HUES6 (cell line): Measurements from ENCODE around the gene GET4.
"Not testable (repeated sequence)": the region's sequence is repeated elsewhere in the genome, so short reads cannot be mapped to it uniquely, and the experiment has no call there.

Experiments
- H3K27ac ChIP-seq: 2 replicates; pipeline ENCODE4 v1.7.0; 2013; ENCODE audit warnings: low read depth, mild to moderate bottlenecking, low read length, inconsistent platforms
- H3K27me3 ChIP-seq: 2 replicates; pipeline ENCODE4 v1.6.1; 2013; ENCODE audit warnings: low read length; ENCODE audit not compliant: control insufficient read depth, insufficient read depth
- H3K36me3 ChIP-seq: 2 replicates; pipeline ENCODE4 v1.6.1; 2013; ENCODE audit warnings: low read length; ENCODE audit not compliant: control insufficient read depth, insufficient read depth
- H3K4me1 ChIP-seq: 2 replicates; pipeline ENCODE4 v1.6.1; 2013; ENCODE audit warnings: low read length; ENCODE audit not compliant: control insufficient read depth, insufficient read depth
- H3K4me3 ChIP-seq: 2 replicates; pipeline ENCODE4 v1.5.1; 2013; ENCODE audit warnings: low read depth, low read length
- H3K9ac ChIP-seq: one replicate; pipeline ENCODE4 v1.6.1; 2013; ENCODE audit warnings: mild to moderate bottlenecking, low read length
- H3K9me3 ChIP-seq: 2 replicates; pipeline ENCODE4 v1.6.1; 2013; ENCODE audit warnings: low read depth, low read length; ENCODE audit not compliant: control insufficient read depth, insufficient read depth

Gene GET4

DNA sequence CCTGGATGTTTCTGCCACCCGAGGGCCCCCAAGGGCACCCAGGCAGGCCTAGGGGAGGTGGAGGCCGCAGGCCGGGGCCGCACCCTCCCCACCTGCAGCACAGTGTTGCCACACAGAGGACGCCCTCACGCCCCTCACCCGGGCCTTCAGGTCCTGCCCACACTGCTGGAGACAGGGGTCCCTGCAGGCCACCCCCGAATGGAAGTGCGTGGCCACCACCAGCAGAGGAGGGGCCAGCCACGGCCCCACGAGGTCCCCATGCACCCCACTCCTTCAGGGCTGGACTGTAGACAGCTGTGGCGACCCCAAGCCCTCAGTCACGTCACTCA is 42.7 kb downstream of the GET4 start:
- H3K4me3 ChIP-seq = no peak overlapping the region
- H3K27ac ChIP-seq = no peak overlapping the region
- peaks cover 10% of the 10 kb centered on the region; the same call in 1 of the 2 replicates for H3K4me1 ChIP-seq

DNA sequence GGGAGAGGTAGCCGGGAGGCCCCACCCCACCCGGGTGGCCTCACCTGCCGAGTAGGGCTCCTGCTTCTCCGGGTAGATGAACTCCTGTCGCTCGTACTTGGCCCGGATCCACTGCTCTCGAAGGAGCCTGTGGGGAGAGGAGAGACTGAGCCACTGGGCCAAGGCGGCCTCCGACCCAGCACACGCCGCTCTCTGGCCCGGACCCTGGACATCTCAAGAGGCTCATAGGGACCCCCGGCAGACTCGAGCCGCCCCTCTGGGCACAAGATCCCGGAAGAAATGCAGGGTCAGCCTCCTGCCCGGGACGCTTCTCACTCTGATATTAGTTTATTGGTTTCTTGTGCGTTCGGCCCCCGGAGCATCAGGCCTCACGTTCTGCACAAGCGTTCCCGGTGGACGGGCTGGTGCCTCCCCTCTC is 43.6 kb downstream of the GET4 start:
- H3K36me3 ChIP-seq = no peaks in the 10 kb centered on the region

More for the DNA sequence above, 42.7 kb downstream of the GET4 start:
- Histone ChIP-seq H3K9me3 (no peaks in the 10 kb centered on the region), H3K9ac (no peak overlapping the region), H3K27me3 (no peaks in the 10 kb centered on the region), H3K36me3 (no peaks in the 10 kb centered on the region)

DNA sequence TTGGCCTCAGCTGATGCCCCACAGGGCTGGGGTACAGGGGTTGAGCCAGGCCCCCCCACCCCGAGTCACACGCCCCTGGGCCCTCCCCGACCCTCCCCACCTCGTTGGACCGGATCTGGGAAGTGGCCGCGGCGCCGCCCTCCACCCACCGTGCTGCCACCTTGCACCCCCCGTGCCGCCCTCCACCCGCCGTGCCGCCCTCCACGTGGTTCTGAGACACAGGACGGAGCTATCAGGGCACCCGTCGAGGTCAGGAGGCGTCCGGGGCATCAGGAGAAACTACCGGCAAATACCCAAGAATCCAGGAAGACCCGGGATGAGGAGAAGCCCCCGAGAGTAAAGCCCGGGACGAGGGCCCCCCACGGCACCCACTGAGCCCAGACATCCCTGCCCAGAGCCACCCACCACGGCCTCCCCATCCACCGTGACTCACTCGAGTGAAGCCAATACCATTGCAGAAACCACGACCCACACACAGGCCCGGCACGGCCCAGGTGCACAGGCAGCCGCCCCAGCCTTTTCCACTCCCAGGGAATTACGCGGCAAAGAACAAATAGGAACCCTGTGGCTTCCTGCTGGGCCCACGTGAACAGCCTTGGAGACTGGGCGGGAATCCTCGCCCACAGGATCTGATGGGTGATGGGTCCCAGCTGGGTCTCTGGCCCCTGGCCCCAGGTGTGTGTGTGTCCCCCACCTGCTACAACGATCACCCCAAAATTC is 44.2 kb downstream of the GET4 start:
- Histone ChIP-seq H3K4me1 (peaks cover 10% of the 10 kb centered on the region; the same call in 1 of the 2 replicates), H3K27ac (no peak overlapping the region), H3K36me3 (no peaks in the 10 kb centered on the region), H3K9me3 (no peaks in the 10 kb centered on the region), H3K9ac (no peak overlapping the region), H3K4me3 (no peak overlapping the region), H3K27me3 (no peaks in the 10 kb centered on the region)

More for the DNA sequence above, 43.6 kb downstream of the GET4 start:
- H3K4me3 ChIP-seq = no peak overlapping the region
- H3K27ac ChIP-seq = no peak overlapping the region
- no peak overlapping the region for H3K9ac ChIP-seq
- no peaks in the 10 kb centered on the region for H3K27me3 ChIP-seq
- H3K4me1 ChIP-seq = peaks cover 10% of the 10 kb centered on the region; the same call in 1 of the 2 replicates
- no peaks in the 10 kb centered on the region for H3K9me3 ChIP-seq

DNA sequence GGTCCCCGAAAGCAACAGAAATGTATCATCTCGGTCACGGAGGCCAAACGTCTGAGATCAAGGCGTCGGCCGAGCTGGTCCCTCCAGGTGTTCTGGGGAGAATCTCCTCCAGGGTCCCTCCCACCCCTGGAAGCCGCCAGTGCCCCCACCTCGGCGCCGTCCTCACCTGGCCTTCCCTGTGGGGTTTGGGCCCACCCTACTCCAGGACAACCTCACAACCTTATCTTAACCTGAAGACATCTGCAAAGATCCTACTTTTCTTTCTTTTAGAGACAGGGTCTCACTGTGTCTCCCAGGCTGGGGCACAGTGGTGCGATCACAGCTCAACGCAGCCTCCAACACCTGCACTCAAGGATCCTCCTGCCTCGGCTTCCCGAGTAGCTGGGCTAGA is 44.7 kb downstream of the GET4 start:
- no peak overlapping the region for H3K27ac ChIP-seq
- peaks cover 10% of the 10 kb centered on the region; the same call in 1 of the 2 replicates for H3K4me1 ChIP-seq

DNA sequence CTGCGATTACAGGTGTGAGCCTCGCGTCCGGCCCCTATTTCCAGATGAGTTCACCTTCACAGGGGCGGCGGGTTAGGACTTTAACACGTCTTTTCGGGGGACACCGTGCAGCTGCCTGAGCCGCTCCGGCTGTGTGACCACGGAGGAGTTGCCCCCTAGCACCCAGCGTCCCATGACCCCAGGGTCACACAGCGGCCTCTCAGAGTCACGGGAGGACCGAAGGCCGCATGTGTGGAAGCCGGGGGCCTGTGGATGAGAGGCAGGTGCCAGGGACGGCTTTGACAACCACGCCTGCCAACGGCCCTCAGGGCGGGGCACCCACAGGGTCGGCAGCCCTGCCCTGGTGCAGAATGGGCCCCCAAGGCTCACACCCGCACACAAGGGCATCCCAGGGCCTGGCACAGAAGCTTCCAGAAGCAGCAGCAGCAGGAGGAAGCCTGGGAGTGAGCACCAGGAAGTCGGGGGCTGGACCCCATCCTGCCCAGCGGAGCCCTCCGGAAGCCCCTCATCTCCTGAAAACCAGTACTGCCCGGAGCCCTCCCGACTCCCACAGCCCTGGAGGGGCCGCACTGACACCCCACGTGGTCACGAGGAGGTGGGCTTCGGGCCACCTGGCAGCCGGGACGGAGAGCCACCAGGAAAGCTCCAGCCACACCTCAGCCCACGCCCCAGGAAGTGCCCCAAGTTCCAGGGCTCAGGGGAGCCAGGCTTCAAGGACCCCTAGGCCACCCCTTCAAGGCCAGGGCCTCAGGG is 45.4 kb downstream of the GET4 start:
- no peaks in the 10 kb centered on the region for H3K36me3 ChIP-seq
- H3K9me3 ChIP-seq = no peaks in the 10 kb centered on the region
- H3K9ac ChIP-seq = no peak overlapping the region
- H3K27me3 ChIP-seq = no peaks in the 10 kb centered on the region
- no peak overlapping the region for H3K27ac ChIP-seq
- no peak overlapping the region for H3K4me3 ChIP-seq
- H3K4me1 ChIP-seq = peaks cover 10% of the 10 kb centered on the region; the same call in 1 of the 2 replicates

More for the DNA sequence above, 44.7 kb downstream of the GET4 start:
- H3K9ac ChIP-seq = no peak overlapping the region
- H3K36me3 ChIP-seq = no peaks in the 10 kb centered on the region
- no peaks in the 10 kb centered on the region for H3K9me3 ChIP-seq
- H3K4me3 ChIP-seq = no peak overlapping the region
- H3K27me3 ChIP-seq = no peaks in the 10 kb centered on the region

DNA sequence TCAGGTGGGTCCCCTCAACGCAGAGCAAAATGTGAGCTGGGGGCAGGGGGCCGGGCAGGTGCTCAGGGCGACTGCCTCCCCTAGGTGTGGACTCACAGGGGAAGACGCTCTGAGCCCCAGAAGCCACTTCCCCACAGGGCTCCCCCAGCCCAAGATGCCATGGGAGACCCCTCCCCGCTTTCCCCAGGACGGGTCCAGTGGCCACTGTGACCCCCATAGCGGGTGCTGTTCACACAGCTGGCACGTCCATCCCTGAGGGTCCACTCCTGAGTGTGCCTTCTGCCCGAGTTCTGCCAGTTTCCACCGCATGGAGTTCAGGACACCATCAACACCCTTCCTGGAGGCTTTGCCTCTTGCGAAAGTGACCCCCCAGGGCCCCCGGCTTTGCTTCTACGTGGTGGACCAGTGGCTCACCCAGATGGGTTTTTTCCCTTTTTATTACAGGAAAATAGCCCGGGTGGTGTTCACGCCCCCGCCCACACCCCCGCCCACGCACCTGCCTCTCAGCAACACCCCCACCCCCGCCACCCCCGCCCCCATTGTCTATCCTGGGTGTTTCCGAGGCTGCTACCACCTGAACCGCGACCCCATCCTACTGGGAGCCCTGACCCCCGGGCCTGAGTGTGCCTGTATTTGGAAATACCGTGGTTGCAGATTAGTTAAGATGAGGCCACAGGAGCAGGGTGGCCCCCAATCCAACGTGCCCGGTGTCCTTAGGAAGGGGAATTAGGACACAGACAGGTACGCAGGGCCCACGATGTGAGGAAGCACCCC is 46.2 kb downstream of the GET4 start:
- Histone ChIP-seq H3K4me3 (no peak overlapping the region), H3K9me3 (no peaks in the 10 kb centered on the region), H3K4me1 (peaks cover 10% of the 10 kb centered on the region; the same call in 1 of the 2 replicates), H3K27me3 (no peaks in the 10 kb centered on the region), H3K9ac (no peak overlapping the region), H3K27ac (no peak overlapping the region), H3K36me3 (no peaks in the 10 kb centered on the region)

DNA sequence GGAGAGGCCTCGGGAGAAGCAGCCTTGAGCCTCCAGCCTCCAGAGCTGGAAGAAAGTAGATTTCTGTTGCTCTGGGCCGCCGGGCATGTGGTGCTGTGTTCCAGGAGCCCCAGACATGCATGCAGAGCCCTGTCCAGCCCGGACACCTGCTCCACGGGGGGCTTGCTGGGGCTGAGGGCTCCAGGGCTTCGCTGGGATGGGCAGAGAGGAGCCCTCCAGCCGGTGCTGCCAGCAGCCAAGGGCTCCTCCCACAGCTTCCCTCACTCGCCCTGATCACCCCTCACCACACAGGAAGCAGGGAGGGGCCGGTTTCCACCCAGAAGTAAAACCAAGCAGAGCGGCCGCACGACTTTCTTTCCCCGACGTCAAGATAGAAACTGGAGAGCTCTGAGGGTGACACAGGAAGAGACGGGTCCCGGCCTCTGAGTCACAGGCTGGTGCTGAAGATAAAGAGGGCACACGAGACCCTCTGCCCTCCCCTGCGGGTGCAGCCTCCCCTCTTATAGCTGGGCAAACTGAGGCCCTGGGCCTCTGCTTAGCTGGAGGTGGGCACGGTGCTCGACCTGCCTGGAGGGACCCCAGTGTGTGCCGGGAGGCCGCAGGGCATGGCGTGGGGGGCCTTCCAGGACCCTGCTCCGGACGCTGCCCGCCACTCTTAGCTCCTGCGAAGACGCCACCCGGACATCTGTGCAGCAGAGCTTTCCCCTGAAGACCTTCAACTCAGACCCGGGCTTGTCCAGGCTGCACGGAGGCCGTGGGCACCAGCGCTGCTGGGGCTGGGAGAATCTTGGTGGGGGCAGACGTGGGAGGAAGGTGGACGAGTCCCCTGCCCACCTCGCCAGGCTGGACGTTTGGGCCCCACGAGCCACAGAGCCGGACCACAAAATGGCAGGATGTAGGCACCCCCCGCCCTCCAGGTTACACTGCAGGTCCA is 47.0 kb downstream of the GET4 start:
- Histone ChIP-seq H3K9ac (no peak overlapping the region), H3K4me3 (no peak overlapping the region)

DNA sequence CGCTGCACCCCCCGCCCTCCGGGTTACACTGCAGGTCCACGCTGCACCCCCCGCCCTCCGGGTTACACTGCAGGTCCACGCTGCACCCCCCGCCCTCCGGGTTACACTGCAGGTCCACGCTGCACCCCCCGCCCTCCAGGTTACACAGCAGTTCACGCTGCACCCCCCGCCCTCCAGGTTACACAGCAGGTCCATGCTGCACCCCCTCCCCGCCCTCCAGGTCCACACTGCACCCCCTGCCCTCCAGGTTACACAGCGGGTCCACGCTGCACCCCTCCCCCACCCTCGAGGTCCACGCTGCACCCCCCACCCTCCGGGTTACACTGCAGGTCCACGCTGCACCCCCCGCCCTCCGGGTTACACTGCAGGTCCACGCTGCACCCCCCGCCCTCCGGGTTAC is 47.7 kb downstream of the GET4 start:
- H3K36me3 ChIP-seq, H3K4me1 ChIP-seq, H3K27ac ChIP-seq, H3K9ac ChIP-seq, H3K9me3 ChIP-seq, H3K27me3 ChIP-seq, H3K4me3 ChIP-seq: not testable (repeated sequence)

More for the DNA sequence above, 47.0 kb downstream of the GET4 start:
- Histone ChIP-seq H3K36me3 (no peaks in the 10 kb centered on the region), H3K27ac (no peak overlapping the region), H3K4me1 (peaks cover 10% of the 10 kb centered on the region; the same call in 1 of the 2 replicates), H3K27me3 (no peaks in the 10 kb centered on the region), H3K9me3 (no peaks in the 10 kb centered on the region)

DNA sequence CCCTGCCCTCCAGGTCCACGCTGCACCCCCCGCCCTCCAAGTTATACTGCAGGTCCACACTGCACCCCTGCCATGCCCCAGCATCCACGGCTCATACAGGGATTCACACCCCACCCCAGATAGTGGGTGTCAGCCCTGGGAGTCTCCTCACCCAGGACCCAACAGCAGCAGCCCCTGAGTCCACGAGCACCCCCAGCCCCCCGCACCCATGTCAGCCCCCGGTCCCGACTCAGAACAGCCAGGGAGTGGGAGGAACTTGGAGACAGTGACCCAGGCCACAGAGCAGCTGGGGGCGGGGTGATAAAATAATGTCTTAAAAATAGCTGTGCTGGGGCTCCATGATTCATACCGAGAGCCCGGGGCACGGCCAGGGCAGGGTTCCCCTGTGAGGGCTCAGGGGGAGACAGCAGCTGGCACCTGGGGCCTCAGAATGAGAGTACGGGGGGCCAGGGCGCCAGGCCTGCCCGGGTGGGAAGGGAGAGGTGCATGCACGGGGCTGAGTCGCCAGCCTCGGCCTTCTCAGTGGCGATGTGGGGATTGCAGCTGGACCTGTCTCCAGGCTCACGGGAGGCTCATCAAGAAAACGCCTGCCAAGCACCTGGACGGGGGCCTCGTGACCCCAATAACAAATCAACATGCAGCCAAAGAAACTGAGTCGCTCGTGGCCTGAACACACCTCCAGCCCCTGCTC is 48.3 kb downstream of the GET4 start:
- no peaks in the 10 kb centered on the region for H3K9me3 ChIP-seq
- H3K27ac ChIP-seq = no peak overlapping the region
- peaks cover 10% of the 10 kb centered on the region; the same call in 1 of the 2 replicates for H3K4me1 ChIP-seq
- H3K27me3 ChIP-seq = no peaks in the 10 kb centered on the region
- H3K9ac ChIP-seq = no peak overlapping the region
- no peaks in the 10 kb centered on the region for H3K36me3 ChIP-seq
- H3K4me3 ChIP-seq = no peak overlapping the region

DNA sequence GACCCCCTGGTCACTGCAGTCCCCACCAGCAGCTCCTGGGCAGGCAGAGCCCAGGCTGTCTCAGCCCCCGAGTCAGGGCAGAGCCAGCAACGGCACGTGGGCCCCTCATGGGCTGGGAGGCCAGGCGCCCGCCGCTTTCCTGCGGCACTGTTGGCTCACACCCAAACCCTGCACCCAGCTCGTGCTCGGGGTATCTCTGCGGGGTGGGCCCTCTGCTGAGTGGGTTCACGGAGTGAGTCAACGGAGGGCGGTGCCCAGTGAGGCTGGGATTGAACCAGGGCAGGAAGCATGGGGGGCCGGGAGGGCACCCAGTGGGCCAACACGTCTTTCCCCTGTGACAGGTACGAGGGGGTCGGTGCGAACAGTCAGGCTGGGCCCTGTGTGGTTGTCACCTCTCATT is 49.2 kb downstream of the GET4 start:
- no peak overlapping the region for H3K4me3 ChIP-seq
- H3K27ac ChIP-seq = no peak overlapping the region
- H3K36me3 ChIP-seq = no peaks in the 10 kb centered on the region
- H3K27me3 ChIP-seq = no peaks in the 10 kb centered on the region
- H3K4me1 ChIP-seq = peaks cover 10% of the 10 kb centered on the region; the same call in 1 of the 2 replicates
- no peaks in the 10 kb centered on the region for H3K9me3 ChIP-seq
- H3K9ac ChIP-seq = no peak overlapping the region
